Mesenchymal stem cell (in vitro differentiated cells and primary cell): ENCODE data around the gene LAMP1.
"Not testable (repeated sequence)": the region's sequence is repeated elsewhere in the genome, so short reads cannot be mapped to it uniquely, and the experiment has no call there.

ENCODE experiments used
- DNase-seq: peaks from one replicate; pipeline ENCODE4 v3.0.0-alpha.2; 2013
- H2AFZ ChIP-seq: one replicate; pipeline ENCODE4 v1.6.1; 2013; ENCODE audit warnings: low read depth, mild to moderate bottlenecking, control low read depth, inconsistent platforms, low read length, moderate library complexity
- H2AK5ac ChIP-seq: 2 replicates; pipeline ENCODE4 v1.6.1; 2013; ENCODE audit warnings: low read length, moderate library complexity, mild to moderate bottlenecking, inconsistent platforms; ENCODE audit not compliant: severe bottlenecking
- H2BK120ac ChIP-seq: one replicate; pipeline ENCODE4 v1.6.1; 2013; ENCODE audit warnings: low read depth, mild to moderate bottlenecking, inconsistent platforms, low read length, moderate library complexity
- H2BK12ac ChIP-seq, 2 experiments: one replicate each; pipeline ENCODE4 v1.6.1; 2013; ENCODE audit warnings: inconsistent platforms in 2 of 2, low read length in 2 of 2, mild to moderate bottlenecking in 2 of 2, moderate library complexity in 2 of 2, control low read depth in 1 of 2
- H2BK15ac ChIP-seq: one replicate; pipeline ENCODE4 v1.6.1; 2013; ENCODE audit warnings: mild to moderate bottlenecking, low read depth, inconsistent platforms; ENCODE audit not compliant: poor library complexity, severe bottlenecking
- H2BK5ac ChIP-seq: 2 replicates; pipeline ENCODE4 v1.6.1; 2013; ENCODE audit warnings: low read depth, mild to moderate bottlenecking, low read length, control low read depth, inconsistent platforms; ENCODE audit not compliant: poor library complexity, severe bottlenecking
- H3K14ac ChIP-seq, 2 experiments: one replicate each; pipeline ENCODE4 v1.6.1; 2013; ENCODE audit warnings: inconsistent platforms in 2 of 2, low read length in 2 of 2, control low read depth in 1 of 2, mild to moderate bottlenecking in 1 of 2, moderate library complexity in 1 of 2
- H3K18ac ChIP-seq, 2 experiments: one replicate each; pipeline ENCODE4 v1.6.1; 2013; ENCODE audit warnings: inconsistent platforms in 2 of 2, low read length in 2 of 2, control low read depth in 1 of 2, low read depth in 1 of 2, mild to moderate bottlenecking in 1 of 2
- H3K23ac ChIP-seq, 2 experiments: one replicate each; pipeline ENCODE4 v1.6.1; 2013; ENCODE audit warnings: inconsistent platforms in 2 of 2, low read length in 2 of 2, mild to moderate bottlenecking in 2 of 2, moderate library complexity in 2 of 2, control low read depth in 1 of 2
- H3K27ac ChIP-seq: 2 replicates; pipeline ENCODE4 v1.5.1; 2013; ENCODE audit warnings: mild to moderate bottlenecking, moderate library complexity, low read length, control low read depth, inconsistent platforms; ENCODE audit not compliant: poor library complexity, severe bottlenecking
- H3K27me3 ChIP-seq, 2 experiments: 2 replicates each; pipeline versions ENCODE4 v1.6.1 to v1.7.0; 2013; ENCODE audit warnings: low read length in 2 of 2, mild to moderate bottlenecking in 2 of 2, moderate library complexity in 2 of 2, control low read depth in 1 of 2, inconsistent platforms in 1 of 2; ENCODE audit not compliant: control insufficient read depth in 1 of 2, insufficient read depth in 1 of 2
- H3K36me3 ChIP-seq, 2 experiments: 2 replicates each; pipeline versions ENCODE4 v1.6.1 to v1.7.0; 2013; ENCODE audit warnings: low read length in 2 of 2, control low read depth in 1 of 2, inconsistent platforms in 1 of 2, low read depth in 1 of 2, mild to moderate bottlenecking in 1 of 2; ENCODE audit not compliant: insufficient read depth in 2 of 2, control insufficient read depth in 1 of 2
- H3K4ac ChIP-seq, 2 experiments: one replicate each; pipeline ENCODE4 v1.6.1; 2013; ENCODE audit warnings: inconsistent platforms in 2 of 2, low read length in 2 of 2, mild to moderate bottlenecking in 2 of 2, moderate library complexity in 2 of 2, control low read depth in 1 of 2, low read depth in 1 of 2
- H3K4me1 ChIP-seq: 2 replicates; pipeline ENCODE4 v1.6.1; 2013; ENCODE audit warnings: low read depth, low read length, control low read depth; ENCODE audit not compliant: control insufficient read depth, insufficient read depth
- H3K4me2 ChIP-seq: 2 replicates; pipeline ENCODE4 v1.6.1; 2013; ENCODE audit warnings: low read length, mild to moderate bottlenecking, inconsistent platforms; ENCODE audit not compliant: poor library complexity, severe bottlenecking
- H3K4me3 ChIP-seq, 2 experiments: 2 replicates each; pipeline versions ENCODE4 v1.5.1 to v1.7.0; 2013; ENCODE audit warnings: low read length in 2 of 2, mild to moderate bottlenecking in 2 of 2, control low read depth in 1 of 2, low read depth in 1 of 2; ENCODE audit not compliant: insufficient read depth in 1 of 2
- H3K79me1 ChIP-seq: replicated peaks from 2 replicates; pipeline ENCODE4 v1.6.1; 2013; ENCODE audit warnings: mild to moderate bottlenecking, control low read depth, low read length, inconsistent platforms; ENCODE audit not compliant: poor library complexity, severe bottlenecking
- H3K9ac ChIP-seq: 2 replicates; pipeline ENCODE4 v1.7.0; 2013; ENCODE audit warnings: mild to moderate bottlenecking, low read length, moderate library complexity
- H3K9me3 ChIP-seq: 2 replicates; pipeline ENCODE4 v1.7.0; 2013; ENCODE audit warnings: mild to moderate bottlenecking, low read length; ENCODE audit not compliant: control insufficient read depth
- H4K8ac ChIP-seq: one replicate; pipeline ENCODE4 v1.6.1; 2013; ENCODE audit warnings: inconsistent platforms, mild to moderate bottlenecking, low read length, moderate library complexity
- H4K91ac ChIP-seq: one replicate; pipeline ENCODE4 v1.6.1; 2013; ENCODE audit warnings: mild to moderate bottlenecking, low read length, inconsistent platforms
- WGBS: methylation state at CpG from one replicate; pipeline ENCODE4 v1.1.7; 2013; ENCODE audit warnings: mixed read lengths; 5-methylcytosine and 5-hydroxymethylcytosine counted together

LAMP1 gene

GRCh38 chr13:113260996-113261395, 36.0 kb upstream of the LAMP1 start:
- H2AFZ ChIP-seq: no peak overlapping the region
- H3K14ac ChIP-seq: no peak overlapping the region
- no peak overlapping the region for H2BK15ac ChIP-seq
- H3K9me3 ChIP-seq: no peaks in the 10 kb centered on the region
- DNase-seq: no peak
- no peak overlapping the region for H3K9ac ChIP-seq
- no peak overlapping the region for H2BK5ac ChIP-seq
- no peak overlapping the region for H3K23ac ChIP-seq
- H3K4ac ChIP-seq: no peak overlapping the region
- H3K4me3 ChIP-seq: no peak overlapping the region
- no peak overlapping the region for H4K91ac ChIP-seq
- H4K8ac ChIP-seq: no peak overlapping the region
- no peak overlapping the region for H2BK120ac ChIP-seq
- H3K18ac ChIP-seq: no peak overlapping the region
- no peaks in the 10 kb centered on the region for H3K27me3 ChIP-seq
- no peak overlapping the region for H3K27ac ChIP-seq
- H3K79me1 ChIP-seq: peaks cover 11% of the 10 kb centered on the region
- H3K36me3 ChIP-seq: peaks cover 39 to 86% of the 10 kb centered on the region in 2 experiments
- H2AK5ac ChIP-seq: no peak overlapping the region
- H3K4me1 ChIP-seq: no peaks in the 10 kb centered on the region
- H2BK12ac ChIP-seq: no peak overlapping the region
- H3K4me2 ChIP-seq: no peak overlapping the region
- WGBS: 98% methylated on average over 13 of the region's 13 CpGs

GRCh38 chr13:113263016-113263415, 34.0 kb upstream of the LAMP1 start:
- not testable (repeated sequence) for H4K8ac ChIP-seq, H3K9me3 ChIP-seq, H3K9ac ChIP-seq, H3K18ac ChIP-seq, H2BK120ac ChIP-seq, DNase-seq, H3K4ac ChIP-seq, H2AFZ ChIP-seq, H2BK5ac ChIP-seq, H3K4me1 ChIP-seq, H2BK15ac ChIP-seq, H3K79me1 ChIP-seq, H3K14ac ChIP-seq, H2AK5ac ChIP-seq, H2BK12ac ChIP-seq, H3K27me3 ChIP-seq, H3K4me2 ChIP-seq, H3K27ac ChIP-seq, H4K91ac ChIP-seq, H3K23ac ChIP-seq, H3K4me3 ChIP-seq
- WGBS: 89% methylated on average over 6 of the region's 14 CpGs
- peaks cover 33 to 78% of the 10 kb centered on the region in 2 experiments for H3K36me3 ChIP-seq

DNA sequence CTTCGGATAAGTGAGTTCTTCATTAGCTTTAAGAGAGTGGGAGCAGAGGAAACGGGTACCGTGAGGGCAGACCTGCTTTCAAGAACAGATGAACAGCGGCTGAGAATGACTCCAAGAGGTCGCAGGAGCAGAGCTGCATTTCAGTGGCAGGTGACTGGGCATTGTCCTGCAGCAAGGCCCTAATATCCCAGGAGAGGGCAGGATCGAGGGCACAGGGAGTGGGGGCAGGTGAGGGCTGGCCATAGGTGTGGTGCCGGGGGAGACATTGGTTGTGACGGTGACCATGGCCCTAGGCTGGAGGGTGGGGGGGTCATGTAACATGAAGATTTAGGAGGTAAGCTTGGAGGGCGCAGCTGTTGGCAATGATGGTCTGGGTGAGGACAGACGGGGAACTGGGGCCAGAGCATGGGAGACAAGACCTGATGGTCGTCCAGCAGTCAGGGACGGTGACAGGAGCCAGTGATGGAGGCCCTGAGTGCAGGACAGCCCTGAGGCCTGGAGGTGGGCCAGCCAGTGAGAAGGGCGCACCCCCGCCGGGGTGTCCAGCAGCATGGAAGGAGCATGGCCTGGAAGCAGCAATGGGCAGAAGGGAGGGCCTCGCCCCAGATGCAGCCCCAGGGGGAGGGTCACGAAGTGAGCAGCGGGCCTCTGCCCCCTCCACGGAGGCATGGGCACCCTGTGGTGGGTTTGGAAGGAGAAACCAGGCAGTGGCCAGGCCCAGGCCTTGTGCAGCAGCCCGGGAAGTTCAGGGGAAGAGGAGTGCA, 29.2 kb upstream of the LAMP1 start:
- no peak overlapping the region for H2AK5ac ChIP-seq
- H3K4me3 ChIP-seq: no peak overlapping the region
- no peaks in the 10 kb centered on the region for H3K9me3 ChIP-seq
- H3K9ac ChIP-seq: no peak overlapping the region
- H4K8ac ChIP-seq: no peak overlapping the region
- H2BK120ac ChIP-seq: no peak overlapping the region
- no peak overlapping the region for H2BK12ac ChIP-seq
- no peak overlapping the region for H3K4me2 ChIP-seq
- WGBS: 96% methylated on average over 20 of the region's 20 CpGs
- H3K23ac ChIP-seq: no peak overlapping the region
- H3K79me1 ChIP-seq: peaks cover 4% of the 10 kb centered on the region
- H3K27ac ChIP-seq: no peak overlapping the region
- no peak overlapping the region for H3K4ac ChIP-seq
- H2BK15ac ChIP-seq: no peak overlapping the region
- H3K27me3 ChIP-seq: no peaks in the 10 kb centered on the region
- no peak overlapping the region for H2AFZ ChIP-seq
- no peak for DNase-seq
- H3K14ac ChIP-seq: no peak overlapping the region
- peaks cover 22 to 51% of the 10 kb centered on the region in 2 experiments for H3K36me3 ChIP-seq
- H4K91ac ChIP-seq: no peak overlapping the region
- no peak overlapping the region for H3K18ac ChIP-seq
- no peaks in the 10 kb centered on the region for H3K4me1 ChIP-seq
- no peak overlapping the region for H2BK5ac ChIP-seq

DNA sequence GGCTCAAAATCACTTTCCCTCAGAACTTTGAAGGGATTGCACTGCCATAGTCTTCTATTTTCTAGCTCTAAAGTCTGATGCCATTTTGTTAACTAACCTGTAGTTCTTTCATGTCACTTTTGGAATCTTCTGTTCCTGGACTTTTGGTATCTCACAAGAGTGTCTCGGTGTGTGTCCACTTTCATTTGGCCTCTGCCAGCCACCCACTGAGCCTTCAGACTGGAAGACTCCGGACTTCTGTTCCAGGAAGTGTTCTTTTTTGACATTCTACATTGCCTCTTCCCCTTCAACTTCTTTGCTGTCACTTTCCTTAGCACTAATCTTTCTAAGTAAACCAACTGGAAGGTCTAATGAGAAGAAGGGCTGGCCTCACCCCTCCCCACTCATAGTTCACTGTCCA, 25.0 kb upstream of the LAMP1 start:
- Histone ChIP-seq H2BK5ac (no peak overlapping the region), H3K18ac (no peak overlapping the region), H3K27ac (no peak overlapping the region), H3K23ac (no peak overlapping the region), H3K79me1 (no peaks in the 10 kb centered on the region), H2AK5ac (no peak overlapping the region), H3K9me3 (no peaks in the 10 kb centered on the region), H2BK120ac (no peak overlapping the region), H3K4me1 (peaks cover 11% of the 10 kb centered on the region), H2AFZ (no peak overlapping the region), H2BK15ac (no peak overlapping the region), H3K14ac (no peak overlapping the region), H2BK12ac (no peak overlapping the region), H3K36me3 (peaks cover 19 to 28% of the 10 kb centered on the region in 2 experiments), H3K4me2 (no peak overlapping the region), H3K4me3 (no peak overlapping the region), H3K9ac (peak overlapping the region; percentile 48), H3K27me3 (no peaks in the 10 kb centered on the region), H4K91ac (no peak overlapping the region), H3K4ac (no peak overlapping the region), H4K8ac (no peak overlapping the region)
- DNase-seq: no peak
- WGBS: 96% methylated on average over 2 of the region's 2 CpGs
